Ascending aorta (tissue), 2 donors: ENCODE measurements around the gene CTRL. TPM values are rescaled to one million over a fixed set of nuclear protein-coding genes. Genes with fewer than 3 reads are reported as not detected.

Source experiments
- DNase-seq, 2 donors: peaks; one replicate each; pipeline ENCODE4 v3.0.0-alpha.2; 2019; ENCODE audit warnings: low spot score in 2 of 2
- H3K27ac ChIP-seq, 2 donors: fragments of 200-600 bp; sonication (generic); one replicate each; pipeline ENCODE4 v1.5.1; 2016 to 2017; ENCODE audit warnings: mild to moderate bottlenecking in 1 of 2
- H3K27me3 ChIP-seq: fragments of 200-600 bp; sonication (generic); one replicate; pipeline ENCODE4 v1.5.1; 2017
- H3K36me3 ChIP-seq, 2 donors: fragments of 200-600 bp; sonication (generic); one replicate each; pipeline ENCODE4 v1.5.1; 2016
- H3K4me1 ChIP-seq, 2 donors: fragments of 200-600 bp; sonication (generic); one replicate each; pipeline ENCODE4 v1.5.1; 2016 to 2017; ENCODE audit warnings: mild to moderate bottlenecking in 1 of 2
- H3K4me3 ChIP-seq, 2 donors: fragments of 200-600 bp; sonication (generic); one replicate each; pipeline ENCODE4 v1.5.1; 2016 to 2017; ENCODE audit warnings: mild to moderate bottlenecking in 1 of 2
- H3K9me3 ChIP-seq, 2 donors: fragments of 200-600 bp; sonication (generic); one replicate each; pipeline ENCODE4 v1.5.1; 2016
- CTCF ChIP-seq, 3 experiments: fragments of 200-600 bp in 2 of 3; fragments of 450-650 bp in 1 of 3; sonication (generic) in 2 of 3; IDR thresholded peaks; one replicate each; pipeline ENCODE4 v1.5.1; 2016 to 2019; ENCODE audit warnings: antibody characterized with exemption in 3 of 3, mild to moderate bottlenecking in 1 of 3, moderate library complexity in 1 of 3
- intact Hi-C: fragments of 100-400 bp; cut with DNase I; formaldehyde crosslinking; loops from one replicate; pipeline ENCODE4 v1.15.1; 2023
- total RNA-seq: library from RNA; depleted of rRNA; stranded (reverse); fragments of >200 nt; gene quantifications from one replicate; pipeline ENCODE4 v1.1.0, GENCODE V29; 2016

Gene CTRL
- total RNA-seq, 1 donor from 2014 or later, result 0.43 TPM

GRCh38 chr16:67967958-67968399 is 36.3 kb upstream of the CTRL start:
- H3K36me3 ChIP-seq, result peaks cover 5% of the 10 kb centered on the region in 2 donors
- peaks cover 11 to 45% of the 10 kb centered on the region in 2 donors for H3K4me1 ChIP-seq
- H3K4me3 ChIP-seq, result peak overlapping the region; percentile 79 to 83
- intact Hi-C loops, result loop anchor here (1.0 to 10.0 kb wide), 5 partner anchors 25 to 443 kb away; partner anchors contain the start of genes DDX28, DUS2, ESRP2 and PSMB10
- no peaks in the 10 kb centered on the region for H3K9me3 ChIP-seq
- peak overlapping the region; percentile 94 to 98 for H3K27ac ChIP-seq
- TF ChIP-seq CTCF (IDR thresholded peaks at IDR 0.05), result no peak
- peak in 1 of 2 donors; percentile 76 for DNase-seq
- H3K27me3 ChIP-seq, result no peaks in the 10 kb centered on the region

GRCh38 chr16:67967183-67967957 is 35.7 kb upstream of the CTRL start:
- Histone ChIP-seq H3K9me3 (no peaks in the 10 kb centered on the region), H3K27ac (peak overlapping the region; percentile 94 to 98), H3K4me1 (peaks cover 11 to 46% of the 10 kb centered on the region in 2 donors), H3K27me3 (no peaks in the 10 kb centered on the region), H3K36me3 (peaks cover 11% of the 10 kb centered on the region in 2 donors), H3K4me3 (peak overlapping the region; percentile 79 to 83)
- intact Hi-C loops, result loop anchor here (10.0 kb wide), 2 partner anchors 267 to 443 kb away; partner anchors contain the start of genes ESRP2 and RIPOR1
- TF ChIP-seq CTCF (IDR thresholded peaks at IDR 0.05), result no peak
- no peak for DNase-seq

- intact Hi-C loops, result loop anchor here (10.0 kb wide), 2 partner anchors 268 to 442 kb away; partner anchors contain the start of genes ESRP2 and RIPOR1
- no peaks in the 10 kb centered on the region for H3K27me3 ChIP-seq
- DNase-seq, result peak in 1 of 2 donors; percentile 78
- H3K27ac ChIP-seq, result peak overlapping the region; percentile 94 to 98
- no peak for TF ChIP-seq CTCF (IDR thresholded peaks at IDR 0.05)
- H3K36me3 ChIP-seq, result peaks cover 18% of the 10 kb centered on the region in 2 donors
- H3K4me3 ChIP-seq, result peak overlapping the region; percentile 79 to 83
- H3K9me3 ChIP-seq, result no peaks in the 10 kb centered on the region
- peaks cover 11 to 49% of the 10 kb centered on the region in 2 donors for H3K4me1 ChIP-seq
Measured at GRCh38 chr16:67966549-67967182, 35.0 kb upstream of the CTRL start.

GRCh38 chr16:67965668-67966548 is 34.2 kb upstream of the CTRL start:
- Histone ChIP-seq H3K27me3 (no peaks in the 10 kb centered on the region), H3K36me3 (peaks cover 26% of the 10 kb centered on the region in 2 donors), H3K9me3 (no peaks in the 10 kb centered on the region), H3K4me1 (peaks cover 11 to 49% of the 10 kb centered on the region in 2 donors), H3K27ac (peak overlapping the region; percentile 94 to 98), H3K4me3 (peak overlapping the region; percentile 79 to 83)
- peak in 1 of 2 donors; percentile 58 for DNase-seq
- no peak for TF ChIP-seq CTCF (IDR thresholded peaks at IDR 0.05)
- intact Hi-C loops, result loop anchor here (10.0 kb wide), 2 partner anchors 269 to 441 kb away; partner anchors contain the start of genes ESRP2 and RIPOR1
